Neural cell (in vitro differentiated cells): ENCODE measurements around the gene BNC2. TPM values are rescaled to one million over a fixed set of nuclear protein-coding genes. Genes with fewer than 3 reads are reported as not detected.

Experiments used
- H2AFZ ChIP-seq: fragments of 200-600, 300-800 bp; sonication (generic), shearing (Covaris generic); 2 replicates; pipeline ENCODE4 v1.6.0; 2014; ENCODE audit warnings: low read depth, mild to moderate bottlenecking, antibody characterized with exemption, low read length, moderate library complexity
- H3F3A ChIP-seq: fragments of 200-600 bp; shearing (Covaris generic); 2 replicates; pipeline ENCODE4 v1.6.1; 2016; ENCODE audit warnings: mild to moderate bottlenecking, moderate library complexity, mixed read lengths, antibody characterized with exemption, low read length; ENCODE audit not compliant: insufficient read depth, poor library complexity, severe bottlenecking
- H3K27ac ChIP-seq: fragments of 200-600, 300-800 bp; sonication (generic), shearing (Covaris generic); 2 replicates; pipeline ENCODE4 v1.5.1; 2014; ENCODE audit warnings: mild to moderate bottlenecking, low read length, moderate library complexity
- H3K27me3 ChIP-seq: fragments of 300-800, 200-600 bp; sonication (generic), shearing (Covaris generic); 2 replicates; pipeline ENCODE4 v1.6.0; 2014; ENCODE audit warnings: mild to moderate bottlenecking, low read depth, low read length, moderate library complexity; ENCODE audit not compliant: insufficient read depth
- H3K36me3 ChIP-seq: fragments of 300-800, 200-600 bp; sonication (generic), shearing (Covaris generic); 2 replicates; pipeline ENCODE4 v1.5.1; 2014; ENCODE audit warnings: mild to moderate bottlenecking, antibody characterized with exemption, low read length, moderate library complexity; ENCODE audit not compliant: insufficient read depth
- H3K4me2 ChIP-seq: fragments of 300-800, 200-600 bp; sonication (generic), shearing (Covaris generic); 2 replicates; pipeline ENCODE4 v1.6.0; 2014; ENCODE audit warnings: mild to moderate bottlenecking, low read length
- H3K4me3 ChIP-seq: fragments of 300-800, 200-600 bp; sonication (generic), shearing (Covaris generic); 2 replicates; pipeline ENCODE4 v1.5.1; 2014; ENCODE audit warnings: mild to moderate bottlenecking, low read length, moderate library complexity
- H3K79me2 ChIP-seq: fragments of 200-600 bp; shearing (Covaris generic); replicated peaks from 2 replicates; pipeline ENCODE4 v1.6.0; 2014; ENCODE audit warnings: mild to moderate bottlenecking, low read length, moderate library complexity; ENCODE audit not compliant: insufficient read depth
- H3K9ac ChIP-seq: fragments of 300-800, 200-600 bp; sonication (generic), shearing (Covaris generic); 2 replicates; pipeline ENCODE4 v1.6.1; 2016; ENCODE audit warnings: mild to moderate bottlenecking, low read length, mixed read lengths
- H3K9me2 ChIP-seq: fragments of 200-600 bp; shearing (Covaris generic); 2 replicates; pipeline ENCODE4 v1.6.1; 2016; ENCODE audit warnings: mild to moderate bottlenecking, low read length, mixed read lengths; ENCODE audit not compliant: insufficient read depth
- H3K9me3 ChIP-seq: fragments of 200-600, 300-800 bp; sonication (generic), shearing (Covaris generic); 2 replicates; pipeline ENCODE4 v1.6.1; 2016; ENCODE audit warnings: mild to moderate bottlenecking, mixed run types, low read length, moderate library complexity, mixed read lengths
- H4K20me1 ChIP-seq: fragments of 200-600 bp; shearing (Covaris generic); 2 replicates; pipeline ENCODE4 v1.6.1; 2016; ENCODE audit warnings: mild to moderate bottlenecking, mixed run types; ENCODE audit not compliant: insufficient read depth
- CTCF ChIP-seq: fragments of 450-650 bp; IDR thresholded peaks from 2 replicates; pipeline ENCODE4 v1.5.1; 2014; ENCODE audit warnings: antibody characterized with exemption, mild to moderate bottlenecking, moderate library complexity; ENCODE audit not compliant: poor library complexity, severe bottlenecking
- EP300 ChIP-seq: fragments of 450-650 bp; conservative IDR thresholded peaks from 2 replicates; pipeline ENCODE4 v1.6.1; 2014; ENCODE audit warnings: antibody characterized with exemption, mild to moderate bottlenecking, moderate library complexity; ENCODE audit not compliant: poor library complexity, severe bottlenecking
- EZH2 ChIP-seq: fragments of 200-600, 300-800 bp; shearing (Covaris generic), sonication (generic); IDR thresholded peaks from 2 replicates; pipeline ENCODE4 v1.6.1; 2014; ENCODE audit warnings: antibody characterized with exemption, low read length, borderline replicate concordance, mild to moderate bottlenecking; ENCODE audit not compliant: insufficient read depth, poor library complexity, severe bottlenecking
- MXI1 ChIP-seq: fragments of 450-650 bp; conservative IDR thresholded peaks from 2 replicates; pipeline ENCODE4 v1.6.1; 2014; ENCODE audit warnings: antibody characterized with exemption, mild to moderate bottlenecking; ENCODE audit not compliant: poor library complexity, severe bottlenecking
- POLR2AphosphoS5 ChIP-seq: IDR thresholded peaks from 2 replicates; pipeline ENCODE4 v1.6.1; 2012
- RAD21 ChIP-seq: fragments of 450-650 bp; conservative IDR thresholded peaks from 2 replicates; pipeline ENCODE4 v1.6.1; 2014; ENCODE audit warnings: antibody characterized with exemption, mild to moderate bottlenecking, moderate library complexity
- REST ChIP-seq: IDR thresholded peaks from 2 replicates; pipeline ENCODE4 v1.6.1; 2012; ENCODE audit warnings: borderline replicate concordance
- SMC3 ChIP-seq: fragments of 450-650 bp; conservative IDR thresholded peaks from 2 replicates; pipeline ENCODE4 v1.6.1; 2014; ENCODE audit warnings: antibody characterized with exemption, mild to moderate bottlenecking, moderate library complexity; ENCODE audit not compliant: poor library complexity
- TAF1 ChIP-seq: IDR thresholded peaks from 2 replicates; pipeline ENCODE4 v1.6.1; 2012; ENCODE audit warnings: low read depth
- polyA plus RNA-seq: library from polyadenylated mRNA; depleted of rRNA; stranded (reverse); fragments of >200 nt; gene quantifications from 2 replicates; pipeline ENCODE4 v1.2.3, GENCODE V29; 2014

The BNC2 gene
- polyA plus RNA-seq, 1 donor from 2014 or later, result 1.3 TPM

GRCh38 chr9:16628413-16628812 lies 242.1 kb downstream of the BNC2 start:
- Histone ChIP-seq H3K9ac (no peak overlapping the region), H2AFZ (no peak overlapping the region)

GRCh38 chr9:16627967-16628366 lies 242.5 kb downstream of the BNC2 start:
- Histone ChIP-seq H3K9ac (no peak overlapping the region), H3F3A (no peaks in the 10 kb centered on the region), H3K4me3 (no peak overlapping the region), H3K27ac (no peak overlapping the region), H3K9me2 (no peaks in the 10 kb centered on the region), H3K79me2 (no peaks in the 10 kb centered on the region), H3K9me3 (no peaks in the 10 kb centered on the region), H3K36me3 (no peaks in the 10 kb centered on the region), H2AFZ (no peak overlapping the region), H3K4me2 (no peak overlapping the region), H3K27me3 (no peaks in the 10 kb centered on the region), H4K20me1 (no peaks in the 10 kb centered on the region)
- TF ChIP-seq TAF1, result no peak
- no peak for TF ChIP-seq EP300
- no peak for TF ChIP-seq POLR2AphosphoS5
- no peak for TF ChIP-seq SMC3
- no peak for TF ChIP-seq EZH2
- TF ChIP-seq MXI1, result no peak
- no peak for TF ChIP-seq RAD21
- TF ChIP-seq CTCF, result no peak

More at GRCh38 chr9:16628413-16628812, 242.1 kb downstream of the BNC2 start:
- Histone ChIP-seq H3K27me3 (no peaks in the 10 kb centered on the region), H3F3A (no peaks in the 10 kb centered on the region), H3K4me2 (no peak overlapping the region), H3K9me2 (no peaks in the 10 kb centered on the region), H3K4me3 (no peak overlapping the region), H3K27ac (no peak overlapping the region), H3K79me2 (no peaks in the 10 kb centered on the region), H3K36me3 (no peaks in the 10 kb centered on the region), H4K20me1 (no peaks in the 10 kb centered on the region), H3K9me3 (no peaks in the 10 kb centered on the region)
- no peak for TF ChIP-seq REST
- no peak for TF ChIP-seq SMC3
- TF ChIP-seq MXI1, result no peak
- TF ChIP-seq EP300, result no peak
- TF ChIP-seq POLR2AphosphoS5, result no peak
- TF ChIP-seq EZH2, result no peak
- TF ChIP-seq CTCF, result no peak
- TF ChIP-seq TAF1, result no peak
- TF ChIP-seq RAD21, result no peak
